Muscle layer of colon (tissue), 2 donors: ENCODE data around the gene DTNA.

ENCODE experiments used
- H3K27ac ChIP-seq: one replicate; pipeline ENCODE4 v1.7.0; 2013; ENCODE audit warnings: low read depth, mild to moderate bottlenecking, low read length, moderate library complexity
- H3K27me3 ChIP-seq, 2 donors: one replicate each; pipeline ENCODE4 v1.7.0; 2013; ENCODE audit warnings: low read length in 2 of 2, mild to moderate bottlenecking in 2 of 2; ENCODE audit not compliant: insufficient read depth in 2 of 2, control insufficient read depth in 1 of 2
- H3K36me3 ChIP-seq: one replicate; pipeline ENCODE4 v1.7.0; 2013; ENCODE audit warnings: mild to moderate bottlenecking, low read length; ENCODE audit not compliant: insufficient read depth
- H3K4me1 ChIP-seq: one replicate; pipeline ENCODE4 v1.7.0; 2013; ENCODE audit warnings: mild to moderate bottlenecking, low read length; ENCODE audit not compliant: insufficient read depth
- H3K4me3 ChIP-seq, 2 donors: one replicate each; pipeline ENCODE4 v1.7.0; 2013; ENCODE audit warnings: low read length in 2 of 2, low read depth in 1 of 2, mild to moderate bottlenecking in 1 of 2, moderate library complexity in 1 of 2
- H3K9ac ChIP-seq: one replicate; pipeline ENCODE4 v1.7.0; 2013; ENCODE audit warnings: low read length
- H3K9me3 ChIP-seq: one replicate; pipeline ENCODE4 v1.7.0; 2013; ENCODE audit warnings: mild to moderate bottlenecking, low read length
- donor health status: abdominal sarcoma.
- donor health status: Adenocarcinoma of cecum.

The DTNA gene

GRCh38 chr18:34808389-34808788 is 98.3 kb downstream of the DTNA start:
- H3K36me3 ChIP-seq: peaks cover 10% of the 10 kb centered on the region
- H3K27ac ChIP-seq: no peak overlapping the region
- peaks cover 10% of the 10 kb centered on the region for H3K4me1 ChIP-seq
- no peak overlapping the region for H3K4me3 ChIP-seq
- H3K9ac ChIP-seq: no peak overlapping the region
- H3K9me3 ChIP-seq: no peaks in the 10 kb centered on the region
- H3K27me3 ChIP-seq: no peaks in the 10 kb centered on the region

- Histone ChIP-seq H3K36me3 (peaks cover 10% of the 10 kb centered on the region), H3K4me3 (no peak overlapping the region), H3K4me1 (peaks cover 10% of the 10 kb centered on the region), H3K27ac (no peak overlapping the region), H3K27me3 (no peaks in the 10 kb centered on the region), H3K9ac (no peak overlapping the region), H3K9me3 (no peaks in the 10 kb centered on the region)
Observed at GRCh38 chr18:34809451-34810072, 99.5 kb downstream of the DTNA start.

GRCh38 chr18:34816183-34816582 is 106.1 kb downstream of the DTNA start:
- Histone ChIP-seq H3K9me3 (no peaks in the 10 kb centered on the region), H3K27ac (no peak overlapping the region), H3K4me1 (peaks cover 2% of the 10 kb centered on the region), H3K27me3 (no peaks in the 10 kb centered on the region), H3K36me3 (peaks cover 15% of the 10 kb centered on the region), H3K4me3 (no peak overlapping the region), H3K9ac (no peak overlapping the region)

GRCh38 chr18:34817636-34818035 is 107.5 kb downstream of the DTNA start:
- H3K27ac ChIP-seq: no peak overlapping the region
- H3K4me3 ChIP-seq: no peak overlapping the region
- H3K9ac ChIP-seq: no peak overlapping the region
- H3K4me1 ChIP-seq: peaks cover 15% of the 10 kb centered on the region
- peaks cover 7% of the 10 kb centered on the region for H3K36me3 ChIP-seq
- no peaks in the 10 kb centered on the region for H3K9me3 ChIP-seq
- H3K27me3 ChIP-seq: no peaks in the 10 kb centered on the region

DNA sequence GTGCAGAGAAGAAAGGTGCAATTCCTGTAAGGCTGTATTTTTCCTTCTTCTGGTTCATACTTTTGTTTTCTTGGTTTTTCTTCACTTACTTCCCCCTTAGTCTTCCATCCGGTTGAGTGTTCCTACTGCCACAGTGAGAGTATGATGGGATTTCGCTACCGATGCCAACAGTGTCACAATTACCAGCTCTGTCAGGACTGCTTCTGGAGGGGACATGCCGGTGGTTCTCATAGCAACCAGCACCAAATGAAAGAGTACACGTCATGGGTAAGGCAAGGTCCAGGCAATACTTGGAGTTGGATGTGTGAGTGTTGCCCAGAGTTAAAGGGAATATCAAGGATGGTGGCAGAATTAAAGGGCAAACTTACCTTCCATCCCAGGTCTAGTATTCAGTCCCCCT is 108.0 kb downstream of the DTNA start:
- H3K4me1 ChIP-seq: peaks cover 15% of the 10 kb centered on the region
- H3K4me3 ChIP-seq: no peak overlapping the region
- H3K27me3 ChIP-seq: no peaks in the 10 kb centered on the region
- no peak overlapping the region for H3K9ac ChIP-seq
- H3K27ac ChIP-seq: no peak overlapping the region
- no peaks in the 10 kb centered on the region for H3K9me3 ChIP-seq
- H3K36me3 ChIP-seq: peaks cover 5% of the 10 kb centered on the region

DNA sequence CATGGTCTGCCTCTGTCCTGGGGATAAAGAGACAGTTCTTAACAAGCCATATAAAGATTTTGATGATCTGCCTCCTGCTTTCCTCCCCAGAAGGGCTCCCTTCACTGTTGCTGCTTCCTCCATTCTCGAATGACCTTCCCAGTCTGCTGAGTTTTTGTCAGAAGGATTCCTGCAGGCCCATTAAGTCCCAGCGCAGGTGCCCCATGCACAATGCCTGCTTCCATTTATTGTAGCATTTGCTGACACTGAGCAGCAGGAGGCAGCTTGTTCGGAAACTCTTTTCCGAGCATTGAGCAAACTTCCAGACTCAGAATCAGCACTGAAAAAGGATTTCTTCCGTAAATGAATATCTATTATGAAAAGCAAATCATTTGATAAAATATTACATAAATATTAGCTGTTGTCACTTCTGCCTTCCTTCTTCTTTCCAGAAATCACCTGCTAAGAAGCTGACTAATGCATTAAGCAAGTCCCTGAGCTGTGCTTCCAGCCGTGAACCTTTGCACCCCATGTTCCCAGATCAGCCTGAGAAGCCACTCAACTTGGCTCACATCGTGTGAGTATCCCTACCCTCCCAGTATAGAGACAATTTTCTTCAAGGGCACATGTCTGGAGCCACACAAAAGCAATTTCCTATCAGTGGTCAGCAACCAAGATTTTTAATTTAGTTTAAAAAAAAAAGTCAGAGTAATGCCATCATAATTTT is 110.4 kb downstream of the DTNA start:
- no peak overlapping the region for H3K9ac ChIP-seq
- H3K27me3 ChIP-seq: no peaks in the 10 kb centered on the region
- no peak overlapping the region for H3K4me3 ChIP-seq
- peaks cover 5% of the 10 kb centered on the region for H3K36me3 ChIP-seq
- H3K27ac ChIP-seq: no peak overlapping the region
- H3K9me3 ChIP-seq: no peaks in the 10 kb centered on the region
- peaks cover 15% of the 10 kb centered on the region for H3K4me1 ChIP-seq

GRCh38 chr18:34821669-34822210 is 111.6 kb downstream of the DTNA start:
- Histone ChIP-seq H3K27me3 (no peaks in the 10 kb centered on the region), H3K4me1 (peaks cover 15% of the 10 kb centered on the region), H3K36me3 (peaks cover 5% of the 10 kb centered on the region), H3K27ac (no peak overlapping the region), H3K9ac (no peak overlapping the region), H3K4me3 (no peak overlapping the region), H3K9me3 (no peaks in the 10 kb centered on the region)

DNA sequence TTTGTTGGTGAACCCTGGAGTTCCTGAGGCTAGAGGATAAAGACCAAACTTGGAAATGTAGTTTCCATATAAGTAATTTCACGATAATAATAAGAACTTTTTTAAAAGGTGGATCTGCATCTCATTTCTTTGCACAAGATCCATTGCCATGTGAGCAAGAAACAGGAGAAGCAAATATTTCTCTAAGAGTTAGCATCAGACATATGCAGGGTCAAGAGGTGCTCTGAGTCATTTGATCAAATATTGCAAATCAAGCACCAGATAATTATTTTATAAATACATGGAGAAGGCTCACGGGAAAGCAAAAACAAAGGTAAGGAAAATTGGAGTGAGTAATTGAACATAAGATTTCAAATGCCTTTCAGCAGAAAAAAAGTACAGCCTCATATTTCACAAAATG is 118.0 kb downstream of the DTNA start:
- no peaks in the 10 kb centered on the region for H3K27me3 ChIP-seq
- H3K27ac ChIP-seq: no peak overlapping the region
- no peak overlapping the region for H3K9ac ChIP-seq
- H3K36me3 ChIP-seq: peaks cover 6% of the 10 kb centered on the region
- H3K9me3 ChIP-seq: no peaks in the 10 kb centered on the region
- no peak overlapping the region for H3K4me3 ChIP-seq
- H3K4me1 ChIP-seq: no peaks in the 10 kb centered on the region

- Histone ChIP-seq H3K4me1 (peaks cover 14% of the 10 kb centered on the region), H3K9me3 (no peaks in the 10 kb centered on the region), H3K36me3 (peaks cover 3% of the 10 kb centered on the region), H3K4me3 (no peak overlapping the region), H3K27me3 (no peaks in the 10 kb centered on the region), H3K27ac (no peak overlapping the region), H3K9ac (no peak overlapping the region)
Observed at GRCh38 chr18:34834897-34835296, 124.8 kb downstream of the DTNA start.

DNA sequence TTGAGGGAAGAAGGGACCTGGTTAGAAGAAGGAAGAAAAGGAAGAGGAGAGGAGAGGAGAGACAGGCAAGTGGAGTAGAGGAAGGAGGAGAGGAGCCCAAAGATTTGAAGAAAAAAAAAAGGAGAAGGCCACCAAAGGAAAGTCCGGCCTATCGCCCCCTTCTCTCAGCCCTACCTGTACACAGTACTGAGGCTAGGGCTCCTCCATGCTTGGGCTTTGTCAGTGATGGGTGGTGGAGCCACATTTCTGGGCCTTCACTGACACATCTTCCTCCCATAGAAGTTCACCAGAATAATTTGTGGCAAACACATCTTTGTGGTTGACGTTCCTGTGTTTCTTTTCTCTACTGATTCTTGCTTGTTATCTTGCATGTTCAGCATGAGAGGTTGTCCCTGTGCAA is 125.4 kb downstream of the DTNA start:
- peaks cover 14% of the 10 kb centered on the region for H3K4me1 ChIP-seq
- no peak overlapping the region for H3K9ac ChIP-seq
- no peaks in the 10 kb centered on the region for H3K36me3 ChIP-seq
- no peaks in the 10 kb centered on the region for H3K9me3 ChIP-seq
- H3K27ac ChIP-seq: no peak overlapping the region
- H3K27me3 ChIP-seq: no peaks in the 10 kb centered on the region
- no peak overlapping the region for H3K4me3 ChIP-seq

DNA sequence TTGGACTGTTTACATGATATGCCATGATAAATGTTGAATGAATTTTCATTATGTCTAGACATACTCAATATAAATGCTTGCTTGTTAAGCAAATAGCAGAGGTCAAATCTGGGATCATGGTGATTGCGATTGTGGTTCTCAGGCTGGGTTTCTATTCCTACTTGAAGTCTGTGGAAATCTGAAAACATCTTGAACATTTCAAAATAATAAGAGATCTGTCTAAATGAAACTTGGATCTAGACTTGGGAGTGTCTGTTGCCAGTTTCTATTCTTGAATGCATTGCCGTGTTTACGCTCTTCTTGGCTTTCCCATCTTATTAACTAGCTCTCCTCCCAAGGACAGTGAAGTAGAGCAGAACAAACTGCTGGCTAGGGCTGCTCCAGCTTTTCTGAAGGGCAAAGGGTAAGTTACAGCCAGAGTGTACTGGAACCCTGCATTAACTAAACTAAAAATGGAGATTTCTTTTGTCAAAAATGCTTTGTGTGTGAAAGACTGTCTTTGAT is 127.7 kb downstream of the DTNA start:
- Histone ChIP-seq H3K9me3 (no peaks in the 10 kb centered on the region), H3K27ac (no peak overlapping the region), H3K27me3 (no peaks in the 10 kb centered on the region), H3K36me3 (no peaks in the 10 kb centered on the region), H3K4me1 (peaks cover 14% of the 10 kb centered on the region), H3K4me3 (no peak overlapping the region), H3K9ac (no peak overlapping the region)
